Choroid plexus epithelial cell (primary cell): ENCODE measurements around the gene SCD5.

Experiments
- DNase-seq: peaks from one replicate; pipeline ENCODE4 v3.0.0-alpha.2; 2010; ENCODE audit warnings: low read depth
- H3K4me3 ChIP-seq: 2 replicates; pipeline ENCODE4 v1.5.1; 2011; ENCODE audit warnings: low read depth, mild to moderate bottlenecking, control low read depth, low read length, moderate library complexity
- TF ChIP-seq, protein P1 (sequence below): conservative IDR thresholded peaks from 2 replicates; pipeline ENCODE4 v1.5.1; 2011; ENCODE audit warnings: low read depth, mild to moderate bottlenecking, control low read depth, inconsistent platforms, low read length, moderate library complexity

The SCD5 gene

DNA sequence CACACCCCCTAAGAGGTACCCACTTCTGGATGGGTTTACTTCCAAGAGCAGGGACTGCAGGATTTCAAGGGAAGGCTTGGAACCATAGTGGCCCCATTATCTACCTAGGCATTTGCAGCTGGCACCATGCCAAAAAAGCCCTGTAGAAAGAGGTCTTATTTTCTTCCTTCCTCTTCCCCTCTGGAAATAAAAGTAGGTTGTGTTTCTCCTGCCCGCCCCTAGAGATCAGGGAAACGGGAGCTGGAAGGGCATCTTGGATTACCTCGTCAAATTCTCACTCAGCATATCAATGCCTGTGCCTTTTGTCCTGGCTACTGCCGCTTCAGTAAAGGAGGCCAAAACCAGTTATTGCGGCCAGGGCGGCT lies 1.6 kb downstream of the SCD5 start:
- no peak for DNase-seq

DNA sequence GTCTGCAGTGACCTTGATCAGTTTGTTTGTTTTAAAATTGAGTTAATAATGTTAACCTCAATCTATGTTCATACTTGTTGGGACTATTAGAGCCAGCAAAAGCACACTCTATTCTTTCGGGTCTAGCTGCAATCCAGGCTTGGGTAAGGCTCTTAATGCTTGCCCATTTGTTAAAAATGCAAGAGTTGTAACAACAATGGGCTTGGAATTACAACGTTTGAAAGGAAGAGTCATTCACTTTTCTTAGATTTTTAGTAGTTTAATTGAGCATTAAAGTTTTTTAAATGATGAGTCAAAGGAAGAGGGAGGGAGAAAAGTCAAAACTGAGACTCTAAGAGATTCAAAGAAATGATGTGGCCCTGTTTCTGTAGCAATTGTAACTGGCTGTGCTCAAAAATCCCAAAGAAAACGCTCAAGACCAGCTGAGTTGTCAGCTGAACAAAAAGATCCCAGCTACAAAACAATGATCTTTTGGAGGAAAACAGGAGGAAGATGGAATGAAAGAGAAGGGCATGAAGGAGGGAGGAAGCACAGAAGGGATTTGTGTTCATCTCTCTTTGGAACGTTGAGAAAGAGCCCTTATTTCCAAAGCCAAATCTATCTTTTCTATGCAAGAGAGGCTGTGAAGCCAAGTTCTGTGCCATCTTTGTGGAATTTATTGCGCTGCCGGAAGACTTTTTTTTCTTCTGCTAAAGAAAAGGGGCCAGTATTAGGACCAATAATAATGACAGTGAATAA lies 5.5 kb downstream of the SCD5 start:
- TF ChIP-seq, protein P1, sequence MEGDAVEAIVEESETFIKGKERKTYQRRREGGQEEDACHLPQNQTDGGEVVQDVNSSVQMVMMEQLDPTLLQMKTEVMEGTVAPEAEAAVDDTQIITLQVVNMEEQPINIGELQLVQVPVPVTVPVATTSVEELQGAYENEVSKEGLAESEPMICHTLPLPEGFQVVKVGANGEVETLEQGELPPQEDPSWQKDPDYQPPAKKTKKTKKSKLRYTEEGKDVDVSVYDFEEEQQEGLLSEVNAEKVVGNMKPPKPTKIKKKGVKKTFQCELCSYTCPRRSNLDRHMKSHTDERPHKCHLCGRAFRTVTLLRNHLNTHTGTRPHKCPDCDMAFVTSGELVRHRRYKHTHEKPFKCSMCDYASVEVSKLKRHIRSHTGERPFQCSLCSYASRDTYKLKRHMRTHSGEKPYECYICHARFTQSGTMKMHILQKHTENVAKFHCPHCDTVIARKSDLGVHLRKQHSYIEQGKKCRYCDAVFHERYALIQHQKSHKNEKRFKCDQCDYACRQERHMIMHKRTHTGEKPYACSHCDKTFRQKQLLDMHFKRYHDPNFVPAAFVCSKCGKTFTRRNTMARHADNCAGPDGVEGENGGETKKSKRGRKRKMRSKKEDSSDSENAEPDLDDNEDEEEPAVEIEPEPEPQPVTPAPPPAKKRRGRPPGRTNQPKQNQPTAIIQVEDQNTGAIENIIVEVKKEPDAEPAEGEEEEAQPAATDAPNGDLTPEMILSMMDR: no peak
- no peak for DNase-seq
- no peak overlapping the region for H3K4me3 ChIP-seq

More for the DNA sequence above, 1.6 kb downstream of the SCD5 start:
- H3K4me3 ChIP-seq: peak overlapping the region; percentile 70
- TF ChIP-seq, protein P1: no peak

DNA sequence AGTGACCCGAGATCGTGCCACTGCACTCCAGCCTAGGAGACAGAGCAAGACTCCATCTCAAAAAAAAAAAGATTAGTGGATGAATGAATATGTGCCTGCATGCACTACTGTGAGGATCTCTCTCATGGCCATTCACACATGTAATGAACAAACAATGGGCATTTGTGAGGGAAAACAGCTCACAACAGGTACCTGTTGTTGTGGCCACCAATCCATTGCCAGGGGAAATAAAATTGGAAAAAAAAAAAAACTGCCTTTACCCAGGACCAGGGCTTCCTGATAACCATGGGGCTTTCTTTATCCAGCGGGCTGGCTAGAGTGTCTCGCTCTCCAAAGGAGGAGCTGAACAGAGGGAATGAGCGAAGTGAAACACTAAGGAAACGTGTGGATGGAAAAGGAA lies 7.4 kb downstream of the SCD5 start:
- H3K4me3 ChIP-seq: no peak overlapping the region
- TF ChIP-seq, protein P1: no peak
- no peak for DNase-seq

DNA sequence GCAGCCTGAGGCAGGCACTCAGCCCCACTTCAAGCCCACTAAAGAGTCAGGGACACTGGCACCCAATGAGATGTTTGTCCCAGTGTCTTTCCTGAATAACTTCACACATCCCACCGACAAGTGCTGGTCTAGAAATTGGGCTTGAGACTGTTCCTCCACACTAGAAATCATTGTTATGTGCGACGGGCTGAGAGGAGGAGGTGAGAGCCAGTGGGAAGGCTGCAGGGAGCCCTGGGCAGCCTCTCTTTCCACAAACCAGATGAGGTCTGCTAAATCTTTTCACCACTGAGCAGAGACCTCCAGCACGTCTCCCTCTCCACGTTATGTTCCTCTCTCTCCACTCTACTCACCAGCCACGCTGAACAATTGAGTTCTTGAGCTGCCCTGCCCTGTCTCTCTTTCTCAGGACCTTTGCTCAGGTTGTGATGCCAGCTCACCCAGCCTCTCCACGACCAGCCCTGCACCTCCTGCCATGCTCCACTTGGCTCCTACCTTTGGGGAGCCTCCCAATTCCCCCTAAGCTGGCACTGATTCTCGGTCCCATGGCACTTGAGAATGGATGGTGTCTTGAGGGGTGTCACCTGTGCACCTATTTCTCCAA lies 8.4 kb downstream of the SCD5 start:
- H3K4me3 ChIP-seq: no peak overlapping the region
- DNase-seq: no peak
- TF ChIP-seq, protein P1: no peak

DNA sequence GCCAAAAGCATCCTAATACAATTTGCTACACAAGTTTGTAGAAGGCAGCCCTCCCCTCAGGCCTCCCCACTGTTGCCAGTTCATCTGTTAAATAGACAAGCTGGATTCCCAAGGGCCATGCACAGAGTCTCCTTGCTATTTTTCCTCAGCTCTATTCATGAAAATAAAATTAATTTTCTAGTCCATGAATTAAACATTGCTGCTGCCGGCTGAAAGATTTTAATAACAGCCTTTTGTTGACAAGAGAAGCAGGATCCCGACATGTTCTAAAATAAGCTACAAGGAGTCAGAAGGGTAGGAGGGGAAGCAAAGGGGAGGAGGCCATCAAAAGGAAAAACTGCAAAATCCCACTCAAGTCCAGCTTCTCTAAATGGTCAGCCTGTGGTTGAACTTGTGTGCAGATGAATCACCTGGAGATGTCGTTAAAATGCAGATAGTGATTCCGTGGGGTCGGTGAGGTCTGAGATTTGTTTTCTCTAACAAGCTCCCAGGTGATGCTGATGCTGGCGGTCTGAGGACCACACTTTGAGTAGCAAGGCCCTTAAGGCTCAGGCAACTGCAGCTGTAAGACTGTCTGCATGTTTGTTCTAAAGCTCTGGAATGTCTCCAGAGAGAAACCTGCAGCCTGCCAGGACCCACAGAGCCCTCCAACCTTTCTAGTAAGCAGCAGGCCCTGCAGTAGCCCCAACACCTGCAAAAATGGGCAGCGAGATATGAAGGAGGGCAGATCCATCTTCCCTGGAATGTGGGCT lies 9.4 kb downstream of the SCD5 start:
- H3K4me3 ChIP-seq: no peak overlapping the region
- no peak for DNase-seq
- TF ChIP-seq, protein P1: no peak

DNA sequence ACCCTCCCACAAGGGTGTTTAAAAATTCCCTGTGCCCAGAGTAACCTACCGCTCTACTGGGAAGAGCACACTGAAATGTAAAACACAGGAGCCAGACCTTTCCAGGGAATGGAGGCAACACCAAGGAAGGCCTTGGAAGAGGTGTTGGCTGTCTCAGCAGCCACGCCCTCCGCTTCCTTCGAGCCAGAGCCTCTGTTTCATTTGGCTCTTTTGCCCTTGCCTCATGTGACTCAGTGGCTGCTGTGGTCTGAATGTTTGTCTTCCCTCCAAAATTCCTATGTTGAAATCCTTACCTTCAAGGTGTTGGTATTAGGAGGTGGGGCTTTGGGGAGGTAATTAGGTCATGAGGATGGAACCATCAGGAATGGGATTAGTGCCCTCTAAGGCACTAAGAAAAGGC lies 11.3 kb downstream of the SCD5 start:
- no peak for DNase-seq
- TF ChIP-seq, protein P1: no peak
- H3K4me3 ChIP-seq: no peak overlapping the region
